ENCODE data around the gene B4GALT4.
"Not testable (repeated sequence)": the region's sequence is repeated elsewhere in the genome, so short reads cannot be mapped to it uniquely, and the experiment has no call there.

B4GALT4 gene

DNA sequence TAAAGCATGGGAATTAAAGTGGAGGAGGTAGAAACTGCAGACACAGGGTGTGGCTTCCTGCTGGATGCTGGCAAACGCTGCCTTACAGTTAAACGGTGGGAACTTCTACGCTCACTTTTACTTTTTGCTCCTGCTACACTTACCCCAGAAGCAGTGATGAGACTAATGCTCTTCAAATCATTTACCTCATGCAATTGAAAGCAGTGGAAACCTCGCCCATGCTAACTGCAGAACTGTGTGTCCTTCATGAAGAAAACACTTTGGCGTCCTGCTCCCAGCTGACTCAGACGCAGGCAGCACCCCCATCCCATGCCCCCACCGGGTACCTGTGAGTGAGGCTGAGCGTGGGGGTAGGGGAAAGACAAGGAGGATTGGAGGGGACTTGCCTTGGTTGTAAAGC, 35.5 kb downstream of the B4GALT4 start:
- no peak for DNase-seq (ENCODE audit: low read depth in 1 of 2, low spot score in 1 of 2)

DNA sequence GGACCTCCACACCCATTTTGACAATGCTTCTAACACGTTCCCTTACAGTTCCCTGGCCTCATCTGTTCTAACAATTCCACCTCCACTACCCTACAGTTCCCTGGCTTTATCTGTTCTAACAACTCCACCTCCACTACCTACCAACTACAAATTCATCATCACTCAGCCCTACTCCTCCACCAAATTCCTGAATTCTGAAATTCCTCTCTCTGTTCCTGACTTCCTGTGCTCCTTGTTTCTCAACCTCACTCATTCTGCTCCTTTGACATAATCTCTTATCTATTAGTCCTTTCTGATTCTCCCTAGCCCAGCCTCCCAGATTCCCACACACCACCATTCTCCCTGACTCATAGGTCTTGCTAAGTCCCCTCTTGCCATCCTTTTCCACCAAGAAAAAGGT, 44.8 kb downstream of the B4GALT4 start:
- no peak for DNase-seq (ENCODE audit: low read depth in 1 of 2, low spot score in 1 of 2)

DNA sequence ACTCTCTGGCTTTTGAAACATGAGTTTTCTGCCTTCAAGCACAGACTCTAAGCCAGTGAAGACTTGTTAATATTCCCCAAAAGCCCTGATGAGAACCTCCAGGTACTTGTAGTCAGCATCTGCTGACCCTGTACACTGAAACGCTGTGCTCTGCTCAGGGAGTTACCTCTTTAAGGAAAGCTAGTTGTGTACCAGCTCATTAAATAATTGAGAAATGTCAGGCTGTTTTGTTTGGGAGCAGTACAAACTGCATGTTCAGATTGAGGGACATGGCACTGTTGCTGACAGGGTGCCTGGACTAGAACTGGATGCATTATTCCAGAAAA, 45.6 kb downstream of the B4GALT4 start:
- DNase-seq (ENCODE audit: low read depth in 1 of 2, low spot score in 1 of 2) = no peak

DNA sequence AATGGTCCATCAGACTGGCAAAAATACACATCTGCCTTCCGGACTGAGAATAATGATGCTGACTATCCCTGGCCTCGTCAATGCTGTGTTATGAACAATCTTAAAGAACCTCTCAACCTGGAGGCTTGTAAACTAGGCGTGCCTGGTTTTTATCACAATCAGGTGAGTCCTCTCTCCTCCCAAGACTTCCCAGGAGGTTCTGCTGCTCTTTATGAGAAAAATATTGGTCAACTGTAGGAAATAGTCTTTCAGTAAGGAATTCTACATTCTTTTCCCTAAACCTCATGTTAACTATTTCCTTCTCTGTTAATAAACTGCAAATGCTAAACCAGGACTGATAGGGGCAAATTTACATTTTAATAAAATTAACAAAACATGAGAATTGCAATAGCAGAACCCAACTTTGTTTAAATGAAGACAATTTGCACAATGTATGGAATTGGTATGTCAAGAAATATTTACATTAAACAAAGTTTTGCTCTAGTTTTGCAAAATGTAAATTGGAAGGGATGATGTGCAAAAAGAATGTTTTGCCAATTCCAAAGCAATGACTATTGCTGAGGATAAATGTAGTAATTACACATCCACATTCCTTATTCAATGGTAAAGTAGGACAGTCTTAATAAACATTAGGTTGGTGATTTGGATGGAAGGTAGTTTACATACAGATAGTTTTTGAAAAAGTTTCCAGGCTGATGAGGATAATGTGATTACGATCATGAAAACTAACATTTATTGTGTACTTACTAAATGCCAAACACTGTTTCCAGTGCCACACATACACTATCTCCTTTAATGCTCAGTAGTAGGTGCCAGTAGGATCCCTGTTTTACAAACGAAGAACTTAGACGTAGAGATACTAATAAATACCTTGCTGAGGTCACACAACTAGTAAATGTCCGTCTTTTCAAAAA, 46.2 kb downstream of the B4GALT4 start:
- DNase-seq (ENCODE audit: low read depth in 1 of 2, low spot score in 1 of 2) = no peak

DNA sequence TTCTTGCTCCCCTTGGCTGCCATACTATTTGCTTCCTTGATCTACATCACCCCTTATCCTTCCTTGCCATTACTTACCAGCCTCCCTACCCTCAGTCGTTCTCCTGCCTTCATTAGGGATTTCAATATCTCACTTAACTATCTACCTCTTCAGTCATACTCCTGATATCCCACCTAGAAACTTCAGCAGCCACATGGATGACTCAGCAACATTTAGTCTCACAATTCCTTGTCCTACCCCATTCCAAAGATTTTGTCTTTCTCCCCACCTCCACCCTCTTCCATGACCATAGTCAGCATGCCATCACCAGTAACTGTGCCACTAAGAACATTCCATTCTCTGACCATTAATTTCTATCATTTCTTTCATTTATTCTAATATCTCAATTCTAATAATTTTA, 48.9 kb downstream of the B4GALT4 start:
- DNase-seq (ENCODE audit: low read depth in 1 of 2, low spot score in 1 of 2) = no peak

DNA sequence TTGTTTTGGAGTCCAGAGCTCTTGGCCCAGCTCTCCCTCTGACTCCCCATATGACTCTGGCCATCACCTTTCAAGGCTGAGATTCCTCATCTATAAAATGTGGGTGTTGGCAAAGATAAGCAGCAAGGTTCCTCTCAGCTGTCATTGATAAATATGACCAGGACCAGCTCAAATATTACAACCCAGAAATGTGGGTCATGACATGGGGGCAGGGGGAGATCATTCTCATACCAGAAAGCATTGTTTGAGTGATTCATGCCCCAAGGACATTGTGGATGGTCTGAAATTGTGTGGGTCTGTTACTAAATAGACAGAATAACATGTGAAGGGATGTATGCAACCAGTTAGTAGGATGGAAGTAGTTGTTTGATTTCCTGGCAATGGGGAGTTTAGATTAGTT, 53.4 kb downstream of the B4GALT4 start:
- no peak for DNase-seq (ENCODE audit: low read depth in 1 of 2, low spot score in 1 of 2)

DNA sequence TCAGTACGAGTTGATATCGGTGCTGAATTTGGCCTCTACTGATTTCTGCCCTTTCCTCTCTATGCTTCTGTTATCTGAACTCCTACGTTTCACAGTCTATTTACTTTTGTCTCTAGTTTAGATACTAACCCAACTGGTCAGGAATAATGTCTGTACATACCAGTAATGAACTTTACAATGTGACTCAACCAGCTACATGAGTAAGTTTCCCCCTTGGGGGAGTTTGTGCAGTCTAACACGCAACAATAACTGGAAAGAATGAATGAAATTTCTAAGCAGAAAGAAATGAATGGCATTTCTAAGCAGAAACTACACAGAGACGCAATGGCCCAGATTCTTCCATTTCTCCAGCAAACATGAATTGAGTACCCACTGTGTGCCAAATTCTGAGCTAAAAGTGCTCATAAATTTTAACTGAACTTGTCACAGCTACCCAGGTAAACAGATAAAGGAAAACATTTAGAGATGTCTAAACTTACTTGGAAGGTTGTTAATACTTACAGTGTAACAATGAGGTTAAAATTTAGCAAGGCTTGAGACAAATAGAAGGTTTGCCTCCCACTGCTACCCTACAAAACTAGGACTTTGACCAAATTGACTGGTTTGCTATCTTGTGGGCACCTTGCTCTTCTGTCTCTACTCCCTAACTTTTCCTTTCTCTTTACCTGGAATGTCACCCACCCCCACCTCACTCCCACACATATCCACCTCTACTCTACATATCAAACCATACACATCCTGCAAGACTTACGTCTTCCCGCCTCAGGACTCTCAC, 55.7 kb downstream of the B4GALT4 start:
- no peak for DNase-seq (ENCODE audit: low read depth in 1 of 2, low spot score in 1 of 2)

DNA sequence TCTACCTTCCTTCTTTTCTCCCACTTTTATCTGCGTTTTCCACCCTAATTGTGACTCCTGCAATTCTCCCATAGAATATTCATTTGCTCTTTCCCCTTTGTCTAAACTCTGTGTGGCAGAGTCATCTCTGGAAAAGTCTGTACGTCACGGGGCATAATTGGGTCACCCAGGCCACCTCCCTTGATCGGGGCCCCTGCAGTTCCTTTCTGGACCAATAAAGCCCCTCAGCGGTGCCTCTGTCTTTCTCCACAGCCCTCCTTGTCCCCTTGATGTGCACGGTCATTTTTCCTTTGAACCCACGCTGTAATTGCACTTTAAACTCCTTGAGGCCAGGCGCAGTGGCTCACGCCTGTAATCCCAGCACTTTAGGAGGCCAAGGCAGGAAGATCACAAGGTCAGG, 56.6 kb downstream of the B4GALT4 start:
- DNase-seq (ENCODE audit: low read depth in 1 of 2, low spot score in 1 of 2) = no peak

DNA sequence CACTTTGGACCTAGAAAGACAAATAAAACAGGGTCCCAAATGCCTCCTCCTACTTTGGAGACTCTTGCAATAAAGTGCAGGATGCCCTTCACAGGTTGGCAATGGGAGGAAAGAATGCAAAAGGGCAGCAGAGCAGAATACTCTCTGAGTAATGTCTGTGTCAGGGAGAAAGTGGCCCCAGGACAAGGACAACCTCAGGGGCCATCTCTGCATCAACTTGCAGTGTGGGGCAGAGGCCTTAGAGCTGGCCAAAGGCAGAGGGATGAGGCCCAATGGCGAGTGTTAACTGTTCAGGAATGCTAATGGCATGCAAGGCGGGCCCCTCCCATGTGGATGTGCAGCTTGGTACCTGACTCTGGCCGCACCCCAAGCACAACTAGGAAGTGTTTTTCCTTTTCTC, 58.9 kb downstream of the B4GALT4 start:
- no peak for DNase-seq (ENCODE audit: low read depth in 1 of 2, low spot score in 1 of 2)

DNA sequence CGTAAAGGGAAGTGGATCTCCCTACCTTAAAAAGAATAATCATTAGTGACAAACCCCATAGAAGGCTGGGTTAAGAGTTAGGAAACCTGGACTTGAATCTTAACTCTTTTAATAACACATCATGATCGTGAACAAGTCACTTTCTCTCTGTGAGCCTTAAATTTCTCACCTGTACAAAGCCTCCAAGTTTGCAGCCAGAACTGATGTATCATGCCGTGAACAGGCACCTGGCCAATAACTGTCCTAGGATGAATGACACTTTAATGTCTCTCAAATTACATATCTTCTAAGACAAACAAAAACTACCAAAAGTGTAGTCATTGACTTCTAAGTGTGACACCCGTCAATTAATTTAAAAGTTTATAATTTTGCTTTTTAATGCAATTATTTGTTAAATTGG, 63.4 kb downstream of the B4GALT4 start:
- DNase-seq (ENCODE audit: low read depth in 1 of 2, low spot score in 1 of 2) = no peak

DNA sequence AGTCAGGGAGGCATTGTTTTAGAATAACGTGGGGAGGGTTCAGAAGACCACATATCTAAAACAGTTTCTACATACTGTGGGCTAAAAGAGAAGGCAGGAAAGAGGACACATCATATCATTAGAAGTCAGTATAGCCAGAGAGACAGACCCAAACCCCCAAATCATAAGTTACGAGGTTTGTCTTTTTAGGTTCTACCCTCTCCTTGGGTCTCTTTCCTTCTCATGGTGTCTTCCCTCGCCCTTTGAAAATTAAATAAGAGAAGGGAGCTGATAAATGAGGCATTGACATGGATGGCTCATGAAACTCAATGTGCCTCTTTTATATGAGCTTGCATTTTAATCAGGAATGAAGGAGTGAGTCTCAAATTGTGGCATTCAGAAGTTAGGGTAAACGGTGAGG, 63.9 kb downstream of the B4GALT4 start:
- DNase-seq (ENCODE audit: low read depth in 1 of 2, low spot score in 1 of 2) = no peak

DNA sequence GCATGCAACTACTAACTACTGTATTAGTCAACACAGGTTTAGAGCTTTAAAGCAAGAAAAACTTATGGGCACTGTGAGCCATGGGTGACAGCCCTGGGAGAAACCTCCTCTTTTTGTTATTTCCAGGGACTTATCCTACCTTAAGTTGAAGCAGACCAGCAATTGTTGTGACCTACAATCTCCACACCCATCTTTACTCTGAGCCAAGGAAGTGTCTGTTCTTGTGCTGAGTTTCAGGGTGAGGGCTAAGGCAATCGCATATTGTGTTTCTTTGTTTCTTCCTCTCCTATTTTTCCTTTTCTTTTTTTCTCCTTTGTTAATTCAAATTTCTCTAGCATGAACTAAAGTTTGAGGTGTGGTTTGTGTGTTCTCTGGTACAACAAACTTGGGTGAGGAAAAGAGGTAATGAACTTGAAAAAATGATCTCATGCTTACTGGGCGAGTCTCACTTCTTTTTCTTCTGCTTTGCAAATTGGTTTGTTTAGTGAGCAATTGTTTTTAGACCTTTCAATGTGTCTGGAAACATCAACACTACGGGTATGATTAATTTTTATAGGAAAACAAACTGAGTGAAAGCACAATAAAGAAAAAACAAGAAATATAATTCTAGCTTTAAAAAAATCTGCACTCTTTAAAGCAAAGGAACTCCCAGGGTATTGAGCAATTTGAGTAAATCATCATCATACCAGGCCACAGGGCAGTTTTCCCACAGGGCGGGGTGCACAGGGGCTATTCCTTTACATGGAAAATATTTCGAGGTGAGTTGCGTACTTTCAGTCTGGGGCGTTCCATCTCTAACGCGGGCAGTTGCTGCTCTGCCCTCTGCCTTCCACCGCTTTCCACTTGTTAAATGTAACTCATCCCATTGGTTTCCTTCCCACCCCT, 64.6 kb downstream of the B4GALT4 start:
- no peak for DNase-seq (ENCODE audit: low read depth in 1 of 2, low spot score in 1 of 2)

DNA sequence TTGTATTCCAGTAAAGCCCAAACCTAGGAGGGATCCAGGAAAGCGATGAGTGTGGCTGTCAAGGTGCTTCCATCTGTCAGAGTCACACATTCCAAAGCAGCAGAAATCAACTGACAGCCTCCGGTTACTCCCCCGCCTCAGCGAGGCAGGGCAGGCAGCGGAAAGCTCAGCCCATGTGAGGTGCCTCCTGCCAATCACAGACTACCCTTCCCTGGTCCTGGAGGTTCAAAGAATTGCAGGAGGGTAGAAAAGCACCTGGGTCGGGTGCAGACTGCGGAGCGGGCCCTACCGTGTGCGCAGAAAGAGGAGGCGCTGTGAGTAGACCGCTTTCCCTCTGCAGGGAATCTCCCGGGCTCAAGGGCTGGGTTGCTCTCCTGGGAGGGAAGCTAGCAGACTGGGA, 67.4 kb downstream of the B4GALT4 start, which contains the start of gene UPK1B:
UPK1B (plus strand) TSS at position 274 of the 400 bp plus-strand sequence. CDS start 13,144 bp downstream, outside the sequence.
- no peak for DNase-seq (ENCODE audit: low read depth in 1 of 2, low spot score in 1 of 2)

DNA sequence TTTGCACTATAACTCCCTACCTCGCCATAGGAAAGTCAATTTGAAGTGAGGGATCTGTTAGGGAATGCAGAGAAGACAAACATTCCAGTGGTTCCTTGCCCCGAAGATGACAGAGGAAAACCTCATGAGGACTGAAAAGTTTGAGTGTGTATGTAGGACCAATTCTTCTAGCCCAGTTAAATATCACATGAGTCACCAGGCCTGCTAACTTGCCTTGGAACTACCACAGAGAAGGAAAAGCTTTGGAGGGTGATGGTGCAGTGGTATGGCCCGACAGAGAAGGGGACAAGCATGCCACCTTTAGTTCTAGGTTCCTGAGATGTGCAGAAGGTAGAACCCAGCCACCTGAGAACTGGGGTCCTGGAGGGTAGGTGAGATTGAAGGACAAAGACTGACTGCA, 69.9 kb downstream of the B4GALT4 start:
- no peak for DNase-seq (ENCODE audit: low read depth in 1 of 2, low spot score in 1 of 2)

DNA sequence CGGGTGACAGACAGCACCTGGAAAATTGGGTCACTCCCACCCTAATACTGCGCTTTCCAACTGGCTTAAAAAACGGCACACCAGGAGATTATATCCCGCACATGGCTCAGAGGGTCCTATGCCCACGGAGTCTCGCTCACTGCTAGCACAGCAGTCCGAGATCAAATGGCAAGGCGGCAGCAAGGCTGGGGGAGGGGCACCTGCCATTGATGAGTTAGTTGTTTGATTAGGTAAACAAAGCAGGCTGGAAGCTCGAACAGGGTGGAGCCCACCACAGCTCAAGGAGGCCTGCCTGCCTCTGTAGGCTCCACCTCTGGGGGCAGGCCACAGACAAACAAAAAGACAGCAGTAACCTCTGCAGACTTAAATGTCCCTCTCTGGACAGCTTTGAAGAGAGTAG, 75.9 kb downstream of the B4GALT4 start:
- not testable (repeated sequence) for DNase-seq (ENCODE audit: low read depth in 1 of 2, low spot score in 1 of 2)

Measured in activated CD4-positive, alpha-beta T cell treated with anti-CD3 and anti-CD28 coated beads, Interleukin-2, amount 50 U/mL, for 24 hours (primary cell).